HCT116 (cell line): Measurements from ENCODE around the gene AGBL1. TPM values are rescaled to one million over a fixed set of nuclear protein-coding genes. Genes with fewer than 3 reads are reported as not detected.

Experiments used
- ATAC-seq: fragments of 200-7000 bp; cut with Tn5 transposase; 2 replicates; pipeline ENCODE4 v1.9.1; 2020; ENCODE audit warnings: mild to moderate bottlenecking, moderate library complexity
- BruUV-seq: library from RNA; stranded (reverse); fragments of 400-500 nt; replicated peaks from 2 replicates; lab custom pipeline; 2021; lab: Mats Ljungman, UMichigan
- CTCF ChIA-PET: fragments of 300-600 bp; sonication (Branson Sonifier 250); formaldehyde crosslinking; loops from one replicate; lab custom pipeline; 2021; ENCODE audit warnings: antibody characterized with exemption; lab: Charles Lee
- POLR2A ChIA-PET: fragments of 300-600, 350-600 bp; sonication (Branson Sonifier 250); formaldehyde crosslinking; loops from one replicate; lab custom pipeline; 2021; ENCODE audit warnings: antibody characterized with exemption; lab: Charles Lee
- RAD21 ChIA-PET, 2 experiments: fragments of 300-600 bp; sonication (Branson Sonifier 250); formaldehyde crosslinking; loops; one replicate each; lab custom pipeline; 2023; ENCODE audit warnings: low total read pairs in 2 of 2; ENCODE audit not compliant: uncharacterized antibody in 2 of 2, unreplicated experiment in 2 of 2, low non-redundant PET in 1 of 2; lab: Charles Lee
- DNase-seq: peaks from one replicate; pipeline ENCODE4 v3.0.0-alpha.2; 2010; ENCODE audit warnings: low read depth, low spot score
- H2AFZ ChIP-seq: fragments of 200-600 bp; shearing (Covaris generic), sonication (generic); 2 replicates; pipeline ENCODE4 v1.6.1; 2017; ENCODE audit warnings: low read depth, mixed run types, mixed read lengths, antibody characterized with exemption, low read length; ENCODE audit not compliant: poor library complexity, severe bottlenecking
- H3K27ac ChIP-seq: 2 replicates; pipeline ENCODE4 v1.5.1; 2012; ENCODE audit warnings: low read depth, low read length
- H3K27me3 ChIP-seq: fragments of 200-600 bp; sonication (generic); 2 replicates; pipeline ENCODE4 v1.6.1; 2016; ENCODE audit warnings: mixed run types, low read length, mixed read lengths; ENCODE audit not compliant: insufficient read depth
- H3K36me3 ChIP-seq, 2 experiments: fragments of 200-500 bp in 1 of 2; fragments of 200-600 bp in 1 of 2; sonication (Bioruptor generic) in 1 of 2; sonication (generic) in 1 of 2; 2 replicates each; pipeline versions ENCODE4 v1.5.1 to v1.6.1; 2014 to 2016; ENCODE audit warnings: low read length in 2 of 2, inconsistent platforms in 1 of 2, mixed read lengths in 1 of 2, mixed run types in 1 of 2; ENCODE audit not compliant: insufficient read depth in 2 of 2, control insufficient read depth in 1 of 2
- H3K4me1 ChIP-seq, 2 experiments: fragments of 200-600 bp in 1 of 2; sonication (generic) in 1 of 2; 2 replicates each; pipeline versions ENCODE4 v1.5.1 to v1.6.1; 2012 to 2017; ENCODE audit warnings: low read length in 2 of 2, inconsistent platforms in 1 of 2, mild to moderate bottlenecking in 1 of 2, mixed read lengths in 1 of 2, mixed run types in 1 of 2, moderate library complexity in 1 of 2; ENCODE audit not compliant: insufficient read depth in 2 of 2, control insufficient read depth in 1 of 2
- H3K4me2 ChIP-seq: fragments of 200-600 bp; sonication (generic); 2 replicates; pipeline ENCODE4 v1.6.1; 2017; ENCODE audit warnings: mixed run types, low read length, mixed read lengths
- H3K4me3 ChIP-seq, 2 experiments: fragments of 200-600 bp in 1 of 2; sonication (generic) in 1 of 2; replicated peaks in 1 of 2; 2 replicates each; pipeline ENCODE4 v1.5.1; 2011 to 2016; ENCODE audit warnings: low read length in 2 of 2, control low read depth in 1 of 2, low read depth in 1 of 2, mild to moderate bottlenecking in 1 of 2, mixed read lengths in 1 of 2, mixed run types in 1 of 2
- H3K79me2 ChIP-seq: fragments of 200-600 bp; sonication (generic); 2 replicates; pipeline ENCODE4 v1.6.1; 2017; ENCODE audit warnings: mild to moderate bottlenecking, mixed run types, low read length, moderate library complexity, mixed read lengths; ENCODE audit not compliant: insufficient read depth
- H3K9ac ChIP-seq: fragments of 200-600 bp; sonication (generic); 2 replicates; pipeline ENCODE4 v1.6.1; 2016; ENCODE audit warnings: low read length, mixed read lengths
- H3K9me2 ChIP-seq: fragments of 200-600 bp; sonication (generic), shearing (Covaris generic); 2 replicates; pipeline ENCODE4 v1.6.1; 2017; ENCODE audit warnings: mixed run types, mild to moderate bottlenecking, moderate library complexity; ENCODE audit not compliant: insufficient read depth
- H3K9me3 ChIP-seq, 2 experiments: fragments of 200-500 bp in 1 of 2; fragments of 200-600 bp in 1 of 2; sonication (Bioruptor generic) in 1 of 2; sonication (generic) in 1 of 2; 2 replicates each; pipeline ENCODE4 v1.6.1; 2014 to 2017; ENCODE audit warnings: low read length in 2 of 2, mixed read lengths in 2 of 2, inconsistent platforms in 1 of 2, low read depth in 1 of 2, mild to moderate bottlenecking in 1 of 2, mixed run types in 1 of 2, moderate library complexity in 1 of 2; ENCODE audit not compliant: control insufficient read depth in 1 of 2, insufficient read depth in 1 of 2
- H4K20me1 ChIP-seq: fragments of 200-600 bp; sonication (generic), shearing (Covaris generic); 2 replicates; pipeline ENCODE4 v1.6.1; 2017; ENCODE audit warnings: mixed run types, mild to moderate bottlenecking, moderate library complexity; ENCODE audit not compliant: insufficient read depth
- CEBPB ChIP-seq: IDR thresholded peaks from 2 replicates; pipeline ENCODE4 v1.6.1; 2012; ENCODE audit warnings: low read depth
- EGR1 ChIP-seq: IDR thresholded peaks from 2 replicates; pipeline ENCODE4 v1.6.1; 2012; ENCODE audit warnings: low read depth
- EZH2phosphoT487 ChIP-seq: fragments of 200-600 bp; IDR thresholded peaks from 2 replicates; pipeline ENCODE4 v1.6.1; 2018; ENCODE audit warnings: antibody characterized with exemption, borderline replicate concordance
- FOSL1 ChIP-seq: IDR thresholded peaks from 2 replicates; pipeline ENCODE4 v1.6.1; 2012; ENCODE audit warnings: low read depth
- JUND ChIP-seq: IDR thresholded peaks from 2 replicates; pipeline ENCODE4 v1.6.1; 2012
- POLR2A ChIP-seq: IDR thresholded peaks from 2 replicates; pipeline ENCODE4 v1.7.0; 2011; ENCODE audit warnings: borderline replicate concordance; ENCODE audit not compliant: insufficient read depth, insufficient read length; ENCODE audit errors: extremely low read depth
- RAD21 ChIP-seq: IDR thresholded peaks from 2 replicates; pipeline ENCODE4 v1.6.1; 2012; ENCODE audit warnings: low read depth, mild to moderate bottlenecking
- SP1 ChIP-seq: IDR thresholded peaks from 2 replicates; pipeline ENCODE4 v1.6.1; 2012; ENCODE audit warnings: low read depth
- TCF7L2 ChIP-seq: IDR thresholded peaks from 2 replicates; pipeline ENCODE4 v1.7.0; 2011; ENCODE audit warnings: borderline replicate concordance, inconsistent platforms; ENCODE audit not compliant: insufficient read depth, insufficient read length; ENCODE audit errors: extremely low read depth
- YY1 ChIP-seq: IDR thresholded peaks from 2 replicates; pipeline ENCODE4 v1.6.1; 2011; ENCODE audit warnings: low read length, low read depth, moderate library complexity, mild to moderate bottlenecking; ENCODE audit not compliant: insufficient replicate concordance; ENCODE audit errors: extremely low read depth
- intact Hi-C: fragments of 100-400 bp; cut with micrococcal nuclease; formaldehyde crosslinking; loops from 2 replicates; pipeline ENCODE4 v1.10.0; 2022
- total RNA-seq: library from RNA; stranded (reverse); gene quantifications from one replicate; pipeline ENCODE4 v1.2.1, GENCODE V29; 2021; ENCODE audit not compliant: unreplicated experiment
- TF ChIP-seq, protein P1 (sequence below): IDR thresholded peaks from 2 replicates; pipeline ENCODE4 v1.6.1; 2012; ENCODE audit warnings: low read depth
- TF ChIP-seq, protein P2 (sequence below): IDR thresholded peaks from 2 replicates; pipeline ENCODE4 v1.6.1; 2012
- TF ChIP-seq, protein P3 (sequence below): IDR thresholded peaks from 2 replicates; pipeline ENCODE4 v1.6.1; 2011; ENCODE audit warnings: mild to moderate bottlenecking, low read length, moderate library complexity; ENCODE audit not compliant: insufficient replicate concordance; ENCODE audit errors: extremely low read depth
- TF ChIP-seq, protein P4 (sequence below), 3 experiments: fragments of 200-600 bp in 1 of 3; sonication (generic) in 1 of 3; IDR thresholded peaks in 2 of 3; conservative IDR thresholded peaks in 1 of 3; 2 replicates each; pipeline ENCODE4 v1.5.1; 2012 to 2017; ENCODE audit warnings: low read depth in 2 of 3, low read length in 2 of 3, antibody characterized with exemption in 1 of 3, borderline replicate concordance in 1 of 3, control low read depth in 1 of 3, mild to moderate bottlenecking in 1 of 3, mixed read lengths in 1 of 3, mixed run types in 1 of 3, moderate library complexity in 1 of 3; ENCODE audit not compliant: insufficient read depth in 1 of 3

Gene AGBL1
- total RNA-seq, 1 experiment from 2014 or later: not detected

DNA sequence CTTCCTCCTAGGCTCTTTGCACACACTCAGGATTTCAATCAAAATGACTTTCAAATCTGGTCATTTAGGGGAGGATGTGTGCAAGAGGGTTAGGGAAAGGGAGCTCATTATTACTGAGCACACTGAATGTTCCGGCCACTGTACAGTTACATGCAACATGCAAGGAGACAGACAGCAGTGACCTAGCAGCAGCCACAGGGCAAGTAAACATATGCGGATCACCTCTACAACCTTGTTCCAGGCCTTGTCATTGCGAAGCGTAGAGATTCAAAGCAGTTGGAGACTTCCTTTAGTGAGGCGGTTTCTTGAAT is 837.6 kb downstream of the AGBL1 start:
- ChIA-PET RAD21 (no interaction called here), CTCF (no interaction called here), POLR2A (no interaction called here)
- no TSS peak for BruUV-seq
- no peaks in the 10 kb centered on the region for H3K79me2 ChIP-seq
- no peaks in the 10 kb centered on the region for H3K36me3 ChIP-seq
- no peak overlapping the region for H3K4me3 ChIP-seq
- H3K9me2 ChIP-seq: no peaks in the 10 kb centered on the region
- intact Hi-C loops: no loop called here
- TF ChIP-seq, protein P1, sequence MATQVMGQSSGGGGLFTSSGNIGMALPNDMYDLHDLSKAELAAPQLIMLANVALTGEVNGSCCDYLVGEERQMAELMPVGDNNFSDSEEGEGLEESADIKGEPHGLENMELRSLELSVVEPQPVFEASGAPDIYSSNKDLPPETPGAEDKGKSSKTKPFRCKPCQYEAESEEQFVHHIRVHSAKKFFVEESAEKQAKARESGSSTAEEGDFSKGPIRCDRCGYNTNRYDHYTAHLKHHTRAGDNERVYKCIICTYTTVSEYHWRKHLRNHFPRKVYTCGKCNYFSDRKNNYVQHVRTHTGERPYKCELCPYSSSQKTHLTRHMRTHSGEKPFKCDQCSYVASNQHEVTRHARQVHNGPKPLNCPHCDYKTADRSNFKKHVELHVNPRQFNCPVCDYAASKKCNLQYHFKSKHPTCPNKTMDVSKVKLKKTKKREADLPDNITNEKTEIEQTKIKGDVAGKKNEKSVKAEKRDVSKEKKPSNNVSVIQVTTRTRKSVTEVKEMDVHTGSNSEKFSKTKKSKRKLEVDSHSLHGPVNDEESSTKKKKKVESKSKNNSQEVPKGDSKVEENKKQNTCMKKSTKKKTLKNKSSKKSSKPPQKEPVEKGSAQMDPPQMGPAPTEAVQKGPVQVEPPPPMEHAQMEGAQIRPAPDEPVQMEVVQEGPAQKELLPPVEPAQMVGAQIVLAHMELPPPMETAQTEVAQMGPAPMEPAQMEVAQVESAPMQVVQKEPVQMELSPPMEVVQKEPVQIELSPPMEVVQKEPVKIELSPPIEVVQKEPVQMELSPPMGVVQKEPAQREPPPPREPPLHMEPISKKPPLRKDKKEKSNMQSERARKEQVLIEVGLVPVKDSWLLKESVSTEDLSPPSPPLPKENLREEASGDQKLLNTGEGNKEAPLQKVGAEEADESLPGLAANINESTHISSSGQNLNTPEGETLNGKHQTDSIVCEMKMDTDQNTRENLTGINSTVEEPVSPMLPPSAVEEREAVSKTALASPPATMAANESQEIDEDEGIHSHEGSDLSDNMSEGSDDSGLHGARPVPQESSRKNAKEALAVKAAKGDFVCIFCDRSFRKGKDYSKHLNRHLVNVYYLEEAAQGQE: no peak
- TF ChIP-seq, protein P2, sequence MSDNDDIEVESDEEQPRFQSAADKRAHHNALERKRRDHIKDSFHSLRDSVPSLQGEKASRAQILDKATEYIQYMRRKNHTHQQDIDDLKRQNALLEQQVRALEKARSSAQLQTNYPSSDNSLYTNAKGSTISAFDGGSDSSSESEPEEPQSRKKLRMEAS: no peak
- TF ChIP-seq CEBPB (no peak), TCF7L2 (no peak), JUND (no peak), POLR2A (no peak), FOSL1 (no peak), EGR1 (no peak), EZH2phosphoT487 (no peak), SP1 (no peak), YY1 (no peak), RAD21 (no peak)
- TF ChIP-seq, protein P3, sequence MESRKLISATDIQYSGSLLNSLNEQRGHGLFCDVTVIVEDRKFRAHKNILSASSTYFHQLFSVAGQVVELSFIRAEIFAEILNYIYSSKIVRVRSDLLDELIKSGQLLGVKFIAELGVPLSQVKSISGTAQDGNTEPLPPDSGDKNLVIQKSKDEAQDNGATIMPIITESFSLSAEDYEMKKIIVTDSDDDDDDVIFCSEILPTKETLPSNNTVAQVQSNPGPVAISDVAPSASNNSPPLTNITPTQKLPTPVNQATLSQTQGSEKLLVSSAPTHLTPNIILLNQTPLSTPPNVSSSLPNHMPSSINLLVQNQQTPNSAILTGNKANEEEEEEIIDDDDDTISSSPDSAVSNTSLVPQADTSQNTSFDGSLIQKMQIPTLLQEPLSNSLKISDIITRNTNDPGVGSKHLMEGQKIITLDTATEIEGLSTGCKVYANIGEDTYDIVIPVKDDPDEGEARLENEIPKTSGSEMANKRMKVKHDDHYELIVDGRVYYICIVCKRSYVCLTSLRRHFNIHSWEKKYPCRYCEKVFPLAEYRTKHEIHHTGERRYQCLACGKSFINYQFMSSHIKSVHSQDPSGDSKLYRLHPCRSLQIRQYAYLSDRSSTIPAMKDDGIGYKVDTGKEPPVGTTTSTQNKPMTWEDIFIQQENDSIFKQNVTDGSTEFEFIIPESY: no peak
- TF ChIP-seq, protein P4, sequence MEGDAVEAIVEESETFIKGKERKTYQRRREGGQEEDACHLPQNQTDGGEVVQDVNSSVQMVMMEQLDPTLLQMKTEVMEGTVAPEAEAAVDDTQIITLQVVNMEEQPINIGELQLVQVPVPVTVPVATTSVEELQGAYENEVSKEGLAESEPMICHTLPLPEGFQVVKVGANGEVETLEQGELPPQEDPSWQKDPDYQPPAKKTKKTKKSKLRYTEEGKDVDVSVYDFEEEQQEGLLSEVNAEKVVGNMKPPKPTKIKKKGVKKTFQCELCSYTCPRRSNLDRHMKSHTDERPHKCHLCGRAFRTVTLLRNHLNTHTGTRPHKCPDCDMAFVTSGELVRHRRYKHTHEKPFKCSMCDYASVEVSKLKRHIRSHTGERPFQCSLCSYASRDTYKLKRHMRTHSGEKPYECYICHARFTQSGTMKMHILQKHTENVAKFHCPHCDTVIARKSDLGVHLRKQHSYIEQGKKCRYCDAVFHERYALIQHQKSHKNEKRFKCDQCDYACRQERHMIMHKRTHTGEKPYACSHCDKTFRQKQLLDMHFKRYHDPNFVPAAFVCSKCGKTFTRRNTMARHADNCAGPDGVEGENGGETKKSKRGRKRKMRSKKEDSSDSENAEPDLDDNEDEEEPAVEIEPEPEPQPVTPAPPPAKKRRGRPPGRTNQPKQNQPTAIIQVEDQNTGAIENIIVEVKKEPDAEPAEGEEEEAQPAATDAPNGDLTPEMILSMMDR (IDR thresholded peaks at IDR 0.05 in 2 of 3, conservative IDR thresholded peaks at IDR 0.05 in 1 of 3; ENCODE audit: borderline replicate concordance in 1 of 3, insufficient read depth in 1 of 3, low read depth in 2 of 3, low read length in 2 of 3): no peak
- no peak overlapping the region for H3K4me2 ChIP-seq
- DNase-seq: no peak
- H3K9ac ChIP-seq: no peak overlapping the region
- no peaks in the 10 kb centered on the region for H3K4me1 ChIP-seq
- no peak overlapping the region for H2AFZ ChIP-seq
- H3K27ac ChIP-seq: no peak overlapping the region
- H3K9me3 ChIP-seq: peaks cover 14 to 21% of the 10 kb centered on the region in 2 experiments; a peak in 2 of 4 replicates
- no peak for ATAC-seq
- H3K27me3 ChIP-seq: no peaks in the 10 kb centered on the region
- no peaks in the 10 kb centered on the region for H4K20me1 ChIP-seq
